HG02840 (cell line): ENCODE measurements around the gene CST11.

Source experiments
- ATAC-seq: cut with Tn5 transposase; IDR thresholded peaks from one replicate; pipeline ENCODE4 v1.9.1; 2021; ENCODE audit warnings: mild to moderate bottlenecking, moderate library complexity, moderate number of reproducible peaks; ENCODE audit not compliant: unreplicated experiment, low FRiP score

Gene CST11

GRCh38 chr20:23425129-23425528 is 27.5 kb downstream of the CST11 start:
- no peak for ATAC-seq

- ATAC-seq, result peak; percentile 95
Measured at GRCh38 chr20:23420943-23421931, 31.4 kb downstream of the CST11 start, which contains the start of gene NAPB. NAPB (minus strand) TSS chr20:23421488; CDS start chr20:23421402, 86 bp downstream.

GRCh38 chr20:23419995-23420901 is 32.4 kb downstream of the CST11 start:
- no peak for ATAC-seq

- no peak for ATAC-seq
Measured at GRCh38 chr20:23419657-23419994, 33.0 kb downstream of the CST11 start.

- no peak for ATAC-seq
Measured at GRCh38 chr20:23417861-23418260, 34.8 kb downstream of the CST11 start.

GRCh38 chr20:23415959-23416583 is 36.6 kb downstream of the CST11 start:
- no peak for ATAC-seq

- ATAC-seq, result no peak
Measured at GRCh38 chr20:23415555-23415954, 37.1 kb downstream of the CST11 start.

- ATAC-seq, result no peak
Measured at GRCh38 chr20:23414526-23415188, 38.0 kb downstream of the CST11 start.

GRCh38 chr20:23413862-23414422 is 38.7 kb downstream of the CST11 start:
- no peak for ATAC-seq

GRCh38 chr20:23412026-23412425 is 40.6 kb downstream of the CST11 start:
- ATAC-seq, result no peak

- ATAC-seq, result no peak
Measured at GRCh38 chr20:23410916-23411695, 41.6 kb downstream of the CST11 start.

- ATAC-seq, result no peak
Measured at GRCh38 chr20:23409800-23410199, 42.9 kb downstream of the CST11 start.

GRCh38 chr20:23408957-23409356 is 43.7 kb downstream of the CST11 start:
- no peak for ATAC-seq

- peak; percentile 82 for ATAC-seq
Measured at GRCh38 chr20:23407781-23408464, 44.8 kb downstream of the CST11 start.

- ATAC-seq, result no peak
Measured at GRCh38 chr20:23406880-23407279, 45.8 kb downstream of the CST11 start.

- ATAC-seq, result no peak
Measured at GRCh38 chr20:23404196-23404595, 48.5 kb downstream of the CST11 start.

- no peak for ATAC-seq
Measured at GRCh38 chr20:23403751-23404150, 48.9 kb downstream of the CST11 start.

- ATAC-seq, result no peak
Measured at GRCh38 chr20:23401051-23401450, 51.6 kb downstream of the CST11 start.
